GM23338 (cell line): ENCODE data around the gene OR2T10. TPM values are rescaled to one million over a fixed set of nuclear protein-coding genes. Genes with fewer than 3 reads are reported as not detected.

Source experiments
- ATAC-seq: fragments of 200-7000 bp; cut with Tn5 transposase; 3 replicates; pipeline ENCODE4 v1.9.1; 2020
- DNase-seq: peaks from one replicate; pipeline ENCODE4 v3.0.0-alpha.2; 2015; ENCODE audit warnings: low spot score
- H2AFZ ChIP-seq: fragments of 200-600 bp; sonication (generic); 2 replicates; pipeline ENCODE4 v1.8.0; 2016; ENCODE audit warnings: antibody characterized with exemption, mild to moderate bottlenecking, moderate library complexity
- H3F3A ChIP-seq: fragments of 200-600 bp; sonication (generic); replicated peaks from 2 replicates; pipeline ENCODE4 v1.8.0; 2017; ENCODE audit warnings: antibody characterized with exemption, mixed run types, low read depth
- H3K27ac ChIP-seq: fragments of 200-600 bp; sonication (generic); 2 replicates; pipeline ENCODE4 v1.6.1; 2016; ENCODE audit warnings: low read depth
- H3K27me3 ChIP-seq: fragments of 200-600 bp; sonication (generic); 2 replicates; pipeline ENCODE4 v1.8.0; 2016; ENCODE audit warnings: mild to moderate bottlenecking, mixed run types, moderate library complexity; ENCODE audit not compliant: insufficient read depth
- H3K36me3 ChIP-seq: fragments of 200-600 bp; sonication (generic); 2 replicates; pipeline ENCODE4 v1.8.0; 2016; ENCODE audit warnings: mild to moderate bottlenecking; ENCODE audit not compliant: insufficient read depth
- H3K4me1 ChIP-seq: fragments of 200-600 bp; sonication (generic); 2 replicates; pipeline ENCODE4 v1.8.0; 2016; ENCODE audit warnings: mild to moderate bottlenecking, moderate library complexity; ENCODE audit not compliant: insufficient read depth
- H3K4me2 ChIP-seq: fragments of 200-600 bp; sonication (generic); 2 replicates; pipeline ENCODE4 v1.7.1; 2017; ENCODE audit warnings: mixed run types
- H3K4me3 ChIP-seq: fragments of 200-600 bp; sonication (generic); 2 replicates; pipeline ENCODE4 v1.6.1; 2016; ENCODE audit warnings: mixed run types
- H3K79me2 ChIP-seq: fragments of 200-600 bp; sonication (generic); replicated peaks from 2 replicates; pipeline ENCODE4 v1.8.0; 2017; ENCODE audit warnings: mild to moderate bottlenecking; ENCODE audit not compliant: insufficient read depth
- H3K9me2 ChIP-seq: fragments of 200-600 bp; sonication (generic); 2 replicates; pipeline ENCODE4 v1.8.0; 2017; ENCODE audit not compliant: insufficient read depth
- H4K20me1 ChIP-seq: fragments of 200-600 bp; sonication (generic); replicated peaks from 2 replicates; pipeline ENCODE4 v1.8.0; 2017; ENCODE audit warnings: mild to moderate bottlenecking; ENCODE audit not compliant: insufficient read depth
- H3K27ac Mint-ChIP-seq: 2 replicates; pipeline ENCODE4 v1.8.0; 2020; ENCODE audit warnings: inconsistent platforms, mild to moderate bottlenecking, moderate library complexity, mixed read lengths
- H3K27me3 Mint-ChIP-seq: 3 replicates; pipeline ENCODE4 v1.8.0; 2022; ENCODE audit warnings: low read depth, mild to moderate bottlenecking, moderate library complexity, mixed read lengths, inconsistent platforms; ENCODE audit not compliant: insufficient read depth, poor library complexity
- H3K36me3 Mint-ChIP-seq: 3 replicates; pipeline ENCODE4 v1.8.0; 2021; ENCODE audit warnings: low read depth, mild to moderate bottlenecking, inconsistent platforms, moderate library complexity, mixed read lengths
- H3K4me1 Mint-ChIP-seq: 3 replicates; pipeline ENCODE4 v1.8.0; 2020; ENCODE audit warnings: mild to moderate bottlenecking, inconsistent platforms, mixed read lengths
- H3K4me3 Mint-ChIP-seq: 3 replicates; pipeline ENCODE4 v1.8.0; 2021; ENCODE audit warnings: moderate library complexity, mild to moderate bottlenecking, inconsistent platforms, mixed read lengths
- H3K9me3 Mint-ChIP-seq: 3 replicates; pipeline ENCODE4 v1.8.0; 2020; ENCODE audit warnings: moderate library complexity, mild to moderate bottlenecking, inconsistent platforms, mixed read lengths
- ETS1 ChIP-seq: IDR thresholded peaks from 2 replicates; pipeline ENCODE4 v1.6.1; 2016; ENCODE audit warnings: antibody characterized with exemption
- EZH2 ChIP-seq: fragments of 200-600 bp; sonication (generic); IDR thresholded peaks from one replicate; pipeline ENCODE4 v1.8.0; 2017; ENCODE audit warnings: antibody characterized with exemption, mild to moderate bottlenecking, low read depth; ENCODE audit not compliant: unreplicated experiment
- JUNB ChIP-seq: IDR thresholded peaks from one replicate; pipeline ENCODE4 v1.6.1; 2016; ENCODE audit warnings: antibody characterized with exemption; ENCODE audit not compliant: unreplicated experiment
- NANOG ChIP-seq: IDR thresholded peaks from 2 replicates; pipeline ENCODE4 v1.6.1; 2016; ENCODE audit warnings: antibody characterized with exemption, borderline replicate concordance
- POLR2AphosphoS5 ChIP-seq: IDR thresholded peaks from 2 replicates; pipeline ENCODE4 v1.6.1; 2016; ENCODE audit warnings: antibody characterized with exemption, low read depth
- REST ChIP-seq: IDR thresholded peaks from one replicate; pipeline ENCODE4 v1.6.1; 2018; ENCODE audit warnings: antibody characterized with exemption; ENCODE audit not compliant: unreplicated experiment
- ZNF114 ChIP-seq: fragments of 250-450 bp; sonication (Bioruptor Pico); IDR thresholded peaks from 2 replicates; pipeline ENCODE4 v1.5.0; 2020; ENCODE audit warnings: mild to moderate bottlenecking, moderate library complexity
- ZNF331 ChIP-seq: fragments of 250-450 bp; sonication (Bioruptor Pico); IDR thresholded peaks from 2 replicates; pipeline ENCODE4 v1.5.0; 2020; ENCODE audit warnings: low read depth, mild to moderate bottlenecking, moderate library complexity
- ZNF462 ChIP-seq: fragments of 250-450 bp; sonication (Bioruptor Pico); IDR thresholded peaks from 2 replicates; pipeline ENCODE4 v1.5.0; 2020; ENCODE audit warnings: mild to moderate bottlenecking, moderate library complexity
- polyA plus RNA-seq: library from polyadenylated mRNA; unstranded; fragments of >200 nt; fragmentation: Nextera tagmentation; extraction: Ambion mirVana; gene quantifications from 2 replicates; pipeline ENCODE4 v1.2.1, GENCODE V29; 2016
- total RNA-seq: library from RNA; depleted of rRNA; stranded (reverse); fragments of >200 nt; shearing (Covaris generic); gene quantifications from 2 replicates; pipeline ENCODE4 v1.2.3, GENCODE V29; 2014
- TF ChIP-seq, protein P1 (sequence below), 2 experiments: fragments of 200-600 bp in 1 of 2; sonication (generic) in 1 of 2; conservative IDR thresholded peaks; 2 replicates each; pipeline versions ENCODE4 v1.5.1 to v1.6.1; 2016 to 2017; ENCODE audit warnings: antibody characterized with exemption in 2 of 2, low read depth in 2 of 2, mild to moderate bottlenecking in 2 of 2, moderate library complexity in 1 of 2

Gene OR2T10
- total and polyA plus RNA-seq, 2 experiments from 2014 or later, result not detected

DNA sequence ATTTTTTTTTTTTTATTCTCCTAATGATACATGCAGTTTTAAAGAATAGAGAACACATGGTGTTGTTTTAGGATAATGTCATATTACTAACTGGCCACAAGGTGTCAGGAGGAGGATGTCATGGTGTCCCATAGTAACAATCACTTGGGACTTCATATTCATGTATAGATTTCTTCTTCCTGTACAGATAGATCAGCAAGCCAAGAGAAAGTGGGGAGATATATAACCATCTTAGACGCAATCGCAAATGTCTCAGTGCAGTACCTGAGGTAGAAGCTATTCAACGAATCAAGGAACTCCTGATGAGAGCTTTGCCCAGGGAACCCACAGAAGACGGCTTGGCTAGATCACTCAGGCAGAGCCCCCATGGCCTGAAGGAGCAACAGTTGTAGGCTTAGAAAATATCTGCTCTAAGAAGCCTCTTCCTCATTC is 25.1 kb upstream of the OR2T10 start:
- H3K9me3 Mint-ChIP-seq, result peaks cover 48% of the 10 kb centered on the region
- H3K27ac Mint-ChIP-seq, result no peak overlapping the region
- H3K27me3 ChIP-seq, result no peaks in the 10 kb centered on the region
- H3K9me2 ChIP-seq, result no peaks in the 10 kb centered on the region
- H3K4me2 ChIP-seq, result no peak overlapping the region
- H3K4me1 Mint-ChIP-seq, result no peaks in the 10 kb centered on the region
- H3K27ac ChIP-seq, result no peak overlapping the region
- no peak overlapping the region for H2AFZ ChIP-seq
- no peaks in the 10 kb centered on the region for H3K4me1 ChIP-seq
- no peak for TF ChIP-seq ZNF331
- TF ChIP-seq, protein P1, sequence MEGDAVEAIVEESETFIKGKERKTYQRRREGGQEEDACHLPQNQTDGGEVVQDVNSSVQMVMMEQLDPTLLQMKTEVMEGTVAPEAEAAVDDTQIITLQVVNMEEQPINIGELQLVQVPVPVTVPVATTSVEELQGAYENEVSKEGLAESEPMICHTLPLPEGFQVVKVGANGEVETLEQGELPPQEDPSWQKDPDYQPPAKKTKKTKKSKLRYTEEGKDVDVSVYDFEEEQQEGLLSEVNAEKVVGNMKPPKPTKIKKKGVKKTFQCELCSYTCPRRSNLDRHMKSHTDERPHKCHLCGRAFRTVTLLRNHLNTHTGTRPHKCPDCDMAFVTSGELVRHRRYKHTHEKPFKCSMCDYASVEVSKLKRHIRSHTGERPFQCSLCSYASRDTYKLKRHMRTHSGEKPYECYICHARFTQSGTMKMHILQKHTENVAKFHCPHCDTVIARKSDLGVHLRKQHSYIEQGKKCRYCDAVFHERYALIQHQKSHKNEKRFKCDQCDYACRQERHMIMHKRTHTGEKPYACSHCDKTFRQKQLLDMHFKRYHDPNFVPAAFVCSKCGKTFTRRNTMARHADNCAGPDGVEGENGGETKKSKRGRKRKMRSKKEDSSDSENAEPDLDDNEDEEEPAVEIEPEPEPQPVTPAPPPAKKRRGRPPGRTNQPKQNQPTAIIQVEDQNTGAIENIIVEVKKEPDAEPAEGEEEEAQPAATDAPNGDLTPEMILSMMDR (conservative IDR thresholded peaks at IDR 0.05; ENCODE audit: low read depth in 2 of 2), result peak; percentile 35 to 42
- no peaks in the 10 kb centered on the region for H3F3A ChIP-seq
- H3K4me3 ChIP-seq, result no peak overlapping the region
- H3K27me3 Mint-ChIP-seq, result no peaks in the 10 kb centered on the region
- no peaks in the 10 kb centered on the region for H4K20me1 ChIP-seq
- ATAC-seq (no peak), DNase-seq (peak; percentile 6)
- peaks cover 10% of the 10 kb centered on the region; the same call in 1 of the 3 replicates for H3K36me3 Mint-ChIP-seq
- H3K79me2 ChIP-seq, result no peaks in the 10 kb centered on the region
- H3K4me3 Mint-ChIP-seq, result no peak overlapping the region
- H3K36me3 ChIP-seq, result no peaks in the 10 kb centered on the region

GRCh38 chr1:248621770-248622169 is 24.3 kb upstream of the OR2T10 start:
- H3K4me2 ChIP-seq, result no peak overlapping the region
- H3K27ac ChIP-seq, result no peak overlapping the region
- no peaks in the 10 kb centered on the region for H3K79me2 ChIP-seq
- H3K4me3 ChIP-seq, result no peak overlapping the region
- Mint-ChIP-seq H3K36me3 (peaks cover 8% of the 10 kb centered on the region; the same call in 1 of the 3 replicates), H3K4me3 (no peak overlapping the region), H3K9me3 (peaks cover 54% of the 10 kb centered on the region), H3K27ac (no peak overlapping the region), H3K27me3 (no peaks in the 10 kb centered on the region), H3K4me1 (no peaks in the 10 kb centered on the region)
- DNase-seq, result no peak
- H3K4me1 ChIP-seq, result no peaks in the 10 kb centered on the region
- H3K9me2 ChIP-seq, result no peaks in the 10 kb centered on the region
- no peak overlapping the region for H2AFZ ChIP-seq
- no peaks in the 10 kb centered on the region for H4K20me1 ChIP-seq
- ATAC-seq, result no peak
- H3K36me3 ChIP-seq, result no peaks in the 10 kb centered on the region
- no peaks in the 10 kb centered on the region for H3K27me3 ChIP-seq
- no peaks in the 10 kb centered on the region for H3F3A ChIP-seq
- TF ChIP-seq POLR2AphosphoS5, result no peak
- no peak for TF ChIP-seq NANOG
- TF ChIP-seq ETS1, result no peak
- no peak for TF ChIP-seq EZH2
- TF ChIP-seq REST, result no peak
- TF ChIP-seq ZNF114 (CRISPR knock-in tag), result no peak
- TF ChIP-seq ZNF462 (CRISPR knock-in tag), result no peak
- TF ChIP-seq JUNB, result no peak
